ENCODE results near the gene CKS1B. TPM values are rescaled to one million over a fixed set of nuclear protein-coding genes. Genes with fewer than 3 reads are reported as not detected.

Gene CKS1B
- total RNA-seq, 1 experiment from 2014 or later = 259 TPM

- H3K4me1 Mint-ChIP-seq (ENCODE audit: low read depth, unreplicated experiment) = peaks cover 38% of the 10 kb centered on the region
- peaks cover 68% of the 10 kb centered on the region for H3K36me3 Mint-ChIP-seq (ENCODE audit: insufficient read depth, unreplicated experiment)
- Histone ChIP-seq H3K27me3 (replicated peaks; ENCODE audit: control insufficient read depth, insufficient read depth, low read length) (no peaks in the 10 kb centered on the region), H3K4me3 (ENCODE audit: low read depth, low read length) (peak overlapping the region; percentile 6; the same call in 1 of the 2 replicates), H3K4me1 (peaks cover 20% of the 10 kb centered on the region), H3K9me3 (no peaks in the 10 kb centered on the region), H3K36me3 (ENCODE audit: control insufficient read depth, insufficient read depth, low read length) (peaks cover 1% of the 10 kb centered on the region)
- intact Hi-C loops (cut with micrococcal nuclease; ENCODE audit: unreplicated experiment) = loop anchor here (1.0 to 2.0 kb wide), 3 partner anchors 15 to 45 kb away; partner anchors contain the start of genes ADAM15 and ZBTB7B
- BruUV-seq (replicated peaks) = TSS peak; percentile 97
- TF ChIP-seq CTCF (IDR thresholded peaks at IDR 0.05; ENCODE audit: insufficient read depth in 1 of 2, low read depth in 1 of 2, low read length in 1 of 2, severe bottlenecking in 1 of 2, unreplicated experiment in 1 of 2) = peak; percentile 99 to 100
- ChIA-PET POLR2A (interaction anchor here (0.7 to 1.5 kb wide), 7 partner anchors 9 to 177 kb away, joined by 3 to 5 read pairs (median 4); partner anchors contain the start of genes ADAM15 and PMVK), CTCF (interaction anchor here (0.5 to 2.4 kb wide), 29 partner anchors 9 to 409 kb away, joined by 3 to 43 read pairs (median 6); partner anchors contain the start of genes ADAM15, ADAR, DCST1 and DCST2)
- DNase-seq = peak; percentile 97 to 98
- H3K27ac Mint-ChIP-seq (ENCODE audit: unreplicated experiment) = peak overlapping the region; percentile 76
- H3K27me3 Mint-ChIP-seq (ENCODE audit: insufficient read depth, unreplicated experiment) = no peaks in the 10 kb centered on the region
- peak overlapping the region; percentile 56 for H3K4me3 Mint-ChIP-seq (ENCODE audit: unreplicated experiment)
- H3K9me3 Mint-ChIP-seq (ENCODE audit: unreplicated experiment) = no peaks in the 10 kb centered on the region
Measured at GRCh38 chr1:155017041-155017945, 42.8 kb downstream of the CKS1B start.

GRCh38 chr1:155017946-155018316, 43.5 kb downstream of the CKS1B start:
- H3K27ac Mint-ChIP-seq (ENCODE audit: unreplicated experiment) = peak overlapping the region; percentile 68
- H3K4me3 ChIP-seq (ENCODE audit: low read depth, low read length) = 0 out of 2 replicates have a peak overlapping the region, but pooled peaks have one; percentile 6
- peaks cover 66% of the 10 kb centered on the region for H3K36me3 Mint-ChIP-seq (ENCODE audit: insufficient read depth, unreplicated experiment)

More at GRCh38 chr1:155017946-155018316, 43.5 kb downstream of the CKS1B start:
- CTCF ChIA-PET = interaction anchor here (0.5 to 2.4 kb wide), 25 partner anchors 8 to 410 kb away, joined by 3 to 43 read pairs (median 6); partner anchors contain the start of genes ADAM15, ADAR, DCST1 and DCST2
- H3K27me3 ChIP-seq (replicated peaks; ENCODE audit: control insufficient read depth, insufficient read depth, low read length) = no peaks in the 10 kb centered on the region
- peaks cover 1% of the 10 kb centered on the region for H3K36me3 ChIP-seq (ENCODE audit: control insufficient read depth, insufficient read depth, low read length)
- POLR2A ChIA-PET = interaction anchor here (0.9 to 1.5 kb wide), 3 partner anchors 11 to 33 kb away, joined by 4 to 5 read pairs (median 5); partner anchors contain the start of gene ADAM15
- no TSS peak for BruUV-seq (replicated peaks)
- Mint-ChIP-seq H3K4me3 (ENCODE audit: unreplicated experiment) (peak overlapping the region; percentile 56), H3K4me1 (ENCODE audit: low read depth, unreplicated experiment) (peaks cover 42% of the 10 kb centered on the region), H3K27me3 (ENCODE audit: insufficient read depth, unreplicated experiment) (no peaks in the 10 kb centered on the region), H3K9me3 (ENCODE audit: unreplicated experiment) (no peaks in the 10 kb centered on the region)
- H3K4me1 ChIP-seq = peaks cover 22% of the 10 kb centered on the region
- no peak for DNase-seq
- no peaks in the 10 kb centered on the region for H3K9me3 ChIP-seq
- intact Hi-C loops (cut with micrococcal nuclease; ENCODE audit: unreplicated experiment) = loop anchor here (1.0 to 2.0 kb wide), 3 partner anchors 16 to 46 kb away; partner anchors contain the start of genes ADAM15 and ZBTB7B
- TF ChIP-seq CTCF (IDR thresholded peaks at IDR 0.05; ENCODE audit: insufficient read depth in 1 of 2, low read depth in 1 of 2, low read length in 1 of 2, severe bottlenecking in 1 of 2, unreplicated experiment in 1 of 2) = no peak
